Measurements from ENCODE around the gene SFSWAP. TPM values are rescaled to one million over a fixed set of nuclear protein-coding genes. Genes with fewer than 3 reads are reported as not detected.

SFSWAP gene
- total and polyA plus RNA-seq, 12 donors: 14.0 to 94.0 (median 29.1) TPM

DNA sequence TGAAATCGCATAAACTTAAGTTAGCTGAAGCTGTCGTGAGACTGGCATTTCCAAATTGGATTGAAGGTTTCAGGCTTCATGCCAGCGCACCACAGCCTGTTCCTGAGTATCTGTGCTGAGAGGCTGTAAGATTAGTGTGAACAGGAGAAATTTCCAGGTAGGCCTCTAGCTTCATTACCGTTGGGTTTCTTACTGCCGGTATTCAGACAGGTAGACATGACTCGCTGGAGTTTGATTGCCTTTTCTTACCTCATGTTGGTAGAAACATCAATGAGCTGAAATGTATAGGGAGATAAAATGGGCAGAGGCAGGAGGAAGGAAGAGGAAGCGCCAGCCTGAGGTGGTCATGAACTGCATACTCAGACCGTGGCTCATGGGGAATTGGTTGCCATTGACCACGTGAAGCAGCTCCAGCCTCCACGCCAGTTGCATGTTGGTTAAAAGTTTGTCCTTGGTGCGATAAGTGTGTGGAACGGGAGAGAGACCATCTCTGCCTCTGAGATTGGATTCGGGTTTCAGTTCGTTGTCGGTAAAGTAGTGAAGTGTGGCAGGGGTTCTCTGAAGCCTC, 75.0 kb downstream of the SFSWAP start:
- intact Hi-C loops (cut with DNase I): no loop called here
- no peak overlapping the region for H3K4me3 ChIP-seq
- no peaks in the 10 kb centered on the region for H3K9me3 ChIP-seq (replicated peaks in 1 of 3)
- no peak for DNase-seq
- TF ChIP-seq, protein P1, sequence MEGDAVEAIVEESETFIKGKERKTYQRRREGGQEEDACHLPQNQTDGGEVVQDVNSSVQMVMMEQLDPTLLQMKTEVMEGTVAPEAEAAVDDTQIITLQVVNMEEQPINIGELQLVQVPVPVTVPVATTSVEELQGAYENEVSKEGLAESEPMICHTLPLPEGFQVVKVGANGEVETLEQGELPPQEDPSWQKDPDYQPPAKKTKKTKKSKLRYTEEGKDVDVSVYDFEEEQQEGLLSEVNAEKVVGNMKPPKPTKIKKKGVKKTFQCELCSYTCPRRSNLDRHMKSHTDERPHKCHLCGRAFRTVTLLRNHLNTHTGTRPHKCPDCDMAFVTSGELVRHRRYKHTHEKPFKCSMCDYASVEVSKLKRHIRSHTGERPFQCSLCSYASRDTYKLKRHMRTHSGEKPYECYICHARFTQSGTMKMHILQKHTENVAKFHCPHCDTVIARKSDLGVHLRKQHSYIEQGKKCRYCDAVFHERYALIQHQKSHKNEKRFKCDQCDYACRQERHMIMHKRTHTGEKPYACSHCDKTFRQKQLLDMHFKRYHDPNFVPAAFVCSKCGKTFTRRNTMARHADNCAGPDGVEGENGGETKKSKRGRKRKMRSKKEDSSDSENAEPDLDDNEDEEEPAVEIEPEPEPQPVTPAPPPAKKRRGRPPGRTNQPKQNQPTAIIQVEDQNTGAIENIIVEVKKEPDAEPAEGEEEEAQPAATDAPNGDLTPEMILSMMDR (IDR thresholded peaks at IDR 0.05): no peak
- TF ChIP-seq POLR2A (IDR thresholded peaks at IDR 0.05): no peak
- 93 to 95% (median 94%) methylated on average over 15 of the region's 15 CpGs for WGBS, 4 donors
- no peak overlapping the region for H3K27ac ChIP-seq
- peaks cover 0 to 24% of the 10 kb centered on the region in 2 donors for H3K36me3 ChIP-seq (replicated peaks in 1 of 2)
- H3K4me1 ChIP-seq (replicated peaks in 1 of 2): peaks cover 0 to 9% of the 10 kb centered on the region in 2 donors
- no peaks in the 10 kb centered on the region for H3K27me3 ChIP-seq

DNA sequence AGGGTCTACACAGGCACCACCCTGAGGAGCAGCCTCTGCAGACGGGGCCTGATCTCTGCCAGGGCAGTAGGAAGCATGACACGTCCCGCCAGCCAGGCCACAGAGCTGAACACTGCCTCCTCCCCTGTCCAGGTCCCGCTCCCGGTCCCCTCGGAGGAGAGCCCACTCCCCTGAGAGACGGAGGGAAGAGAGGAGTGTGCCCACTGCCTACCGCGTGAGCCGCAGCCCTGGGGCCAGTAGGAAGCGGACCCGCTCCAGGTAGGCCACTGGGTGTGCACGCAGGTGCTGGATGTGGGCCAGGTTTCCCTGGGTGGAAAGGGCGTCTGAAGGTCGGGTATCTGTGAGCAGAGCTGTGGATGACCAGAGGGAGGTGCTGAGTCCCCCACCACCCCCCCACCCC, 75.4 kb downstream of the SFSWAP start:
- no peak for TF ChIP-seq POLR2A (IDR thresholded peaks at IDR 0.05)
- TF ChIP-seq, protein P1 (IDR thresholded peaks at IDR 0.05): no peak
- no peaks in the 10 kb centered on the region for H3K9me3 ChIP-seq (replicated peaks in 1 of 3)
- intact Hi-C loops (cut with DNase I): no loop called here
- no peak overlapping the region for H3K27ac ChIP-seq
- peaks cover 0 to 26% of the 10 kb centered on the region in 2 donors for H3K36me3 ChIP-seq (replicated peaks in 1 of 2)
- peaks cover 0 to 9% of the 10 kb centered on the region in 2 donors for H3K4me1 ChIP-seq (replicated peaks in 1 of 2)
- H3K27me3 ChIP-seq: no peaks in the 10 kb centered on the region
- no peak for DNase-seq
- WGBS, 4 donors: 83 to 92% (median 90%) methylated on average over 6 to 15 of the region's 15 CpGs
- H3K4me3 ChIP-seq: no peak overlapping the region

DNA sequence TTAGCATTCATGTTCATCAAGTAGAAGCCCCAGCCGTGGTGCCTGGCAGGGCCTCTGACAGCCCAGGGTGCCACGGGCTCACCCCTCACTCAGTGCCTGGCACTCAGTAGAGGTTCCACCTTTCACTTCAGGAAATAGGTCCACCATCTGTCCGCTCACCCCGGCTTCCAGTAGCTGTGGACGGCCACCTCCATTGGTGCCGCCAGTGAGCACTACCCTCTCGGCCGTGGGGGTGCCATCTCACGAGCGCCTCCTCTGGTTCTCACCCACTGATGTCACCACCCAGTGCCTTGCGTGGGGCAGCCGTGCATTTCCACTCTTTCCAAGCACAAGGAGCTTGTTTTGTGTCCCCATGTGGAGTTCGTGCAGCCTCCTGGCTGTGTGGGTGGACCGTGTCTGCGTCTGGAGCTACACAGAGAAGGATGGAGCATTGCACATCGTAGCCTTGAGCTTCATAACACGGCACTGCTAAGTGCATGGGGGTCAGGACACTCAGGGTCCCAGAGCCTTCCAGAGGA, 76.3 kb downstream of the SFSWAP start:
- Histone ChIP-seq H3K9me3 (replicated peaks in 1 of 3) (no peaks in the 10 kb centered on the region), H3K4me1 (replicated peaks in 1 of 2) (peaks cover 0 to 9% of the 10 kb centered on the region in 2 donors), H3K36me3 (replicated peaks in 1 of 2) (peaks cover 0 to 30% of the 10 kb centered on the region in 2 donors), H3K27me3 (no peaks in the 10 kb centered on the region), H3K4me3 (no peak overlapping the region), H3K27ac (no peak overlapping the region)
- WGBS, 4 donors: 92 to 93% (median 93%) methylated on average over 15 to 17 of the region's 17 CpGs
- DNase-seq: no peak
- TF ChIP-seq POLR2A (IDR thresholded peaks at IDR 0.05): no peak
- TF ChIP-seq, protein P1 (IDR thresholded peaks at IDR 0.05): no peak
- intact Hi-C loops (cut with DNase I): no loop called here

DNA sequence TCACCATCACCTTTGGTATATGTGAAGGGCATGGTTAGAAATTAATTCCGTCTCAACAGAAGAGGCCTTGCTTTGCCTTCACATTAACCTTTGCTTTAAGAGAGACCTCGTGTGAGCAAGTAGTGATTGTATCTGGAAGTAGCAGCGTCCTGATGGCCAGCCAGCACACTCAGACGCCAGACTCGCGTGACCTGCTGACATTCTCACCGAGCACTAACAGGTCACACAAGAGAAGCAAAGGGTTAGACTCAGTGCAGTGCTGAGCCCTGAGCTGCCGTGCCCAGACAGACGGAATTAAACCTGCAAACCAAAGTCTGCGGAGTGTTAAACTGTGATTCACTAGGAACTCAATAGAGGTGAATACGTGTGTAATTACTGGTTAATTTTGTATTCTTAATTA, 77.2 kb downstream of the SFSWAP start:
- 87 to 91% (median 89%) methylated on average over 11 of the region's 11 CpGs for WGBS, 4 donors
- no peak overlapping the region for H3K27ac ChIP-seq
- DNase-seq: no peak
- peaks cover 0 to 30% of the 10 kb centered on the region in 2 donors for H3K36me3 ChIP-seq (replicated peaks in 1 of 2)
- H3K27me3 ChIP-seq: no peaks in the 10 kb centered on the region
- TF ChIP-seq, protein P1 (IDR thresholded peaks at IDR 0.05): no peak
- no peak for TF ChIP-seq POLR2A (IDR thresholded peaks at IDR 0.05)
- intact Hi-C loops (cut with DNase I): no loop called here
- H3K4me1 ChIP-seq (replicated peaks in 1 of 2): peaks cover 0 to 9% of the 10 kb centered on the region in 2 donors
- no peak overlapping the region for H3K4me3 ChIP-seq
- H3K9me3 ChIP-seq (replicated peaks in 1 of 3): no peaks in the 10 kb centered on the region

Measured in adrenal gland (tissue), 12 donors.